HG03108 (cell line): ENCODE measurements around the gene GNG3.
"Not testable (repeated sequence)": the region's sequence is repeated elsewhere in the genome, so short reads cannot be mapped to it uniquely, and the experiment has no call there.

ENCODE experiments used
- ATAC-seq: cut with Tn5 transposase; IDR thresholded peaks from one replicate; pipeline ENCODE4 v1.9.1; 2021; ENCODE audit warnings: moderate library complexity; ENCODE audit not compliant: unreplicated experiment

The GNG3 gene

DNA sequence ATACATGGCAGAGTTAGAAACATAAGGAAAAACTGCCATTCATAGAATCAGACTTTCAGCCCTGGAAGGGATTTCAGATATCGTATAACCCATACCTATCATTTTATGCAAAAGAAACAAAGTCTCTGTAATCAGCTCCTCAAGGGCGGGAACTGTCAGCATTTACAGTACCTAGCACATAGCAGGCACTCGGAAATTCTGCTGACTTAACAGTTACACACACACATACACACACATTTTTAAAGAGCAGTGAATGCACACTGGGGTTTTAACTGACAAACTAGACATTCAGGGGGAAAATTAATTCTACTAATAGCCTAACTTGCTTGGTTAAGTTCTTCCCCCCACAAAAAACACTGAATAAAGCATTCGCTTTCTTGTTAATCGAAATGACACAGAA, 8.7 kb downstream of the GNG3 start:
- no peak for ATAC-seq

DNA sequence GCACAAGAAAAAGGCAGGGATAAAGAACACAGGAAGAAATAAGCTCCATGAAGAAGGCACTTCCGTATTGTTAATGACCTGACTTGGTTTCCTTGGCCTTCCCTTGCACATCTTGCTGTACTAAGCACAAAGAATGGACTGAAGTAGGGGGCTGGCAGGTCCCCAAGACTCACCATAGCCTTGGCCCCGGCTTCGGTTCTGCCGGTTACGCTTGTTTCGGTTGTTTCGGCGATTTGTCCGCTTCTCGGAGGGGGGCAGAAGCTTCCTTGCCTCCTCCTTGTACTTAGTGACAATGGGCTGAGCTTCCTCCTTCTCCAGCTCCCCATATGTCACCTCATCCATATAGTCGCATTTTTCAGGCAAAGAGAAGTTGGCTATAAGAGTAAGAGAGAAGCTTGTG, 9.3 kb downstream of the GNG3 start:
- no peak for ATAC-seq

DNA sequence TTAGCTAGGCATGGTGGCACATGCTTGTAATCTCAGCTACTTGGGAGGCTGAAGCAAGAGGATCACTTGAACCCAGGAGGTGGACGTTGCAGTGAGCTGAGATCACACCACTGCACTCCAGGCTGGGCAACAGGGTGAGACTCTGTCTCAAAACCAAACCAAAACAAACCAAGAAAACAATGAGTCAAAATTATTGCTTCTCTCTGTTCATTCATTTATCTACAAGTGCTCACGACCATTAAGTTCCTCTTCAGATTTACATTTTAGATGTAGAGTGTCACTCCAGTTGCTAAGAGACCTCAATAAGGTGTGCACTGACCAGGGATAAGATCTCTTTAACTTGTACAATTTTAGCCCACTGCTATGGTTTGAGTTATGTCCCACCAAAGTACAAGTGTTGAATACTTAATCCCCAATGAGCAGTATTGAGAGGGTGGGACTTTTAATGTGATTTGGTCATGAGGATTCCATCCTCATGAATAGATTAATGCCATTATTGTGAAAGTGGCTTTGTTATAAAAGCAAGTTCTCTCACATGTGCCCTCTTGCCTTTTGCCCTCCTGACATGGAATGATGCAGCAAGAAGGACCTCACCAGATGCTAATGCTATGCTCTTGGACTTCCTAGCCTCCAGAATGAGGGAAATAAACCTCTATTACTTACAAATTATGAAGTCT, 12.0 kb downstream of the GNG3 start:
- ATAC-seq: no peak

DNA sequence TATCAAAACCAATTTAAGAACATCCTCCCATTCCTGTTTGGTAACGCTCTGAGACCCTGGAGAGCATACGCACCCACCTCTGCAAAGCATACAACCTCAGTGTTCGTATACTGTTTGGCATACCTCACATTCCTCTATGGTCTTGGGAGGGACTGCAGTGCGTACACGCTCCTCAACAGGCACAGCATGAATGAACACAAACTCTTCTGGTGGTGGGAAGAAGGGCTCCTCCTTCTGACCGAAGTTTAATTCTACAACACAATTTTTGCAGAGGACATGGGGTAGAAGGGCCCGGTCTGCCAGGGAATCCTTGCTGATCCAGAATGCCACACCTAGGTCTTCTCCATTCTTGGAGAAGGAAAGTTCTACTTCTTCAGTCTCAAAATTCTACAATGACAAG, 14.5 kb downstream of the GNG3 start:
- no peak for ATAC-seq

DNA sequence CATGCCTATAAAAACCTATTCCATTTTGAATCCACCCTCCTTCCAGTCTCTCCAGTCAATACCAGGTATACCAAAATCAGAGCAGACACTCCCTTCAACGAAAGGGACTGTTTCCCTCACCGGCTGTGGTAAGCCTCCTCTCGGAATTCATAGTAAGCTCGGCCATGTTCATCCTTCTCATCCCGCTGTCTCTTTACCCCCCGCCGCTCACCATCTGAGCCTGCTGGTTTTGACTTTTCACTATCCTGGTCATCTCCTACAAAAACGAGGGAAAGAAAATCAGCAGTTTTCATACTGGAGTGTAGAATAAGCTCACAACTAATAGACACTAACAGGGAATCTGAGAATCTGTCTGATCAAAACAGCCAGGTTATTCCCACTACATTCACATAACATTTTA, 16.7 kb downstream of the GNG3 start:
- no peak for ATAC-seq

DNA sequence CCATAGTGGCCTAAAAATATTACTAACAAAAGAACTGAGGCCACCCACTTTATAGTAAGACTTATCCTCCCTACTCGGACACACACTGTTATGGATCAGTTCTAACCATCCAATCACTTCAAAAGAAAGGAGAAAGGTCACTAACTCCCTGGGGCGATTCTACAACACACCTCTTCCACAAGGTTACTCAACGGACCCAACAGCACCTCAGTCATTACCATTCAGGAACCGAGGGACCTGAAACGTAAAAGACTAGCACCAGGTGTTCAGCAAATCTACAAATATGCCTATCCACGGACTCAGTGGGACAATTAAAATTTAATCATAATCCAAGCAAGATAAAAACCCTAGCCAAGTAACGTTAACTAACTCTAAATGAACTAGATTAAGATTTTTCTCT, 18.2 kb downstream of the GNG3 start:
- ATAC-seq: no peak

DNA sequence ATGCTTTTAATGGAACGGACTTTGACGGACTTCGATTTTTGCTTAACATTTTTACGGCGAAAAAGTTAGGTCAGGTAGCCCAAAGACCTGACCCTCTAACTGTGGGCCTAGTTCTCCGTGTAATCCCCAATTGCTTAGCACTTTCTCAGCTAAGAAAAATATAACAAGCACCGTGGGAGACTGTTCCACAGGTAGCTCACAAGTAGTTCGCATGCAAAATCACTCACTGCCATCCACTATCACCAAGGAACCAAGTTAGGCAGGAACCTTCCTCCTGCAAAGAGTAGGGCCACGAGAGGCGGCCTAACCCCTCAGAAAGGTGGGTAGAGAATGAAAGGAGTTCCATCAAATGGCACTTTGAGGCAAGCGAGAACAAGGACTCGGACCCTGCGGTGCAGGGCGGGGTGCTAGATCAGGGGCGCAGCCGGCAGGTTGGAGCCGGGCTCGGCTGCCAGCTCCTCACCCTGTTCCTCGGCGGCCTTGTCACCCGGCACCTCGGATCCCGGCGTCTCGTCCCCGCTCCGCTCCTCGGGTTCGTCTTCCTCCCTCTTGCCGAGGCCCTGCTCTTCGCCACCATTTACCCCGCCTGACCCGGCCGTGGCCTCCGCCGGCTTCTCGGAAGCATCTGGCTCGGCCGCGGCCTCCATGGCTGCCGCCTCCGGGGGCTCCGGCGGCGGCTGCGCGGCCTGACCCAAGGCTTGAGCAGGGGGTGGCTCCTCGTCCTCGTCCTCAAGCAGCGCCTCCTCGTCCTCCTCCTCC, 18.9 kb downstream of the GNG3 start:
- peak; percentile 2 for ATAC-seq

DNA sequence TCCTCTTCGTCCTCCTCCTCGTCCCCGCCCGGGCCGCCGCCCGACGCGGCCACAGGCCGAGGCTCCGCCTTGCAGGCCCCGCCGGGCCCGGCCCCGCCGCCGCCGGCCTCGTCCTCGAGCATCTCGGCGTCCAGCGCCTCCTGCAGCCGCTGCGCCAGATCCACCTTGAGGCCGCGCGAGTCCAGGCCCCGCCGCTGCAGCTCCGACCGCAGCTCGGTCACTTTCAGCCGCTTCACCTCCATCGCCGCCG, 19.4 kb downstream of the GNG3 start:
- ATAC-seq: no peak

DNA sequence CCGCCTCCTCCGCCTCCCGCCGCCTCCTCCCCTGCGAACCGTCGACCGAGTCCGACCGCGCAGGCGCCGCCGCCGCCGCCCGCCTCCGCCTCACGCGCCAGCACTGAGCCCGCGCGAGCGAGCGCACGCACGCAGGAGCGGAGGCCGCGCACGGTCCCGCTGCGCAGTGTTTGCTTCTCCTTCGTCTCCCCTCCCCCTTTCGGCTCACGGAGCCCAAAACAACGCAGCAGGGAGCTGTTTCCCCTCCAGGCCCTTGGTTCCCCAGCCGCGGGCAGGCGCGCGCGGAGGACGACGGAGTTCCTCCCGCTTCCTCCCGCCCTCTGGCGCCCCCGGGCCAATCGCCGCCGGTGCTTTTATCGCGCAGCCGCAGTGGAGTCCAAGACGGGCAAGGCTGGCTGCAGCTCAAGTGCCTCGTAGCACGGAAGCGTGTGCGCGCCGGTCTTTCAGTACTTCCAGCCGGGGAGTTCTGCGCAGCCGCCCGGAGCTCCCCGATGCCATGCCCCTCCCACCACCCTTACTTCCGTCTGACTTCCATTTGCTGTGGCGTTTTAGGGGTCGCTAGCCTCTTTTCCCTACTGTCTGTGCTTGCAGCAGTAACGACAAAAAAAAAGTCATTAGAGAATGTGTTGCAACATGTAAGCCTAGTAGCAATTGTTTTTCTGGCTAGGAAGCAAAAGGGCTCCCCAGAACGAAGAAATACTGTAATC, 19.8 kb downstream of the GNG3 start, which contains the start of gene HNRNPUL2:
HNRNPUL2 (minus strand) TSS at position 293 of the 707 bp plus-strand sequence. CDS start 301 bp downstream, outside the sequence.
- ATAC-seq: peak; percentile 62

DNA sequence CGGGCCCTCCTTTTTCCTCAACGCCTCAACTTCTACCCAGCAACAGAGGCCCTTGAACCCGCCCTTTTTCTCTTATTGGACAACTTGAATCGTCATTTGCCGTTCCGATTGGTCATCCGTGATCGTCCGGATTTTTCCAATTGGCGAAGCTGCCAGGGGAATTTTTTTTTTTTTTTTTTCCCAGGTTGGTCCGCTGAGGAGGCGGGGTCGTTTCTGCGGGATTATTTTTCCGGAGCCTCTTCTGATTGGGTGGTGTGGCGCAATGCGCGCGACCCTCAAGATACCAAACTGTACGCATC, 20.3 kb downstream of the GNG3 start:
- ATAC-seq: peak; percentile 38

DNA sequence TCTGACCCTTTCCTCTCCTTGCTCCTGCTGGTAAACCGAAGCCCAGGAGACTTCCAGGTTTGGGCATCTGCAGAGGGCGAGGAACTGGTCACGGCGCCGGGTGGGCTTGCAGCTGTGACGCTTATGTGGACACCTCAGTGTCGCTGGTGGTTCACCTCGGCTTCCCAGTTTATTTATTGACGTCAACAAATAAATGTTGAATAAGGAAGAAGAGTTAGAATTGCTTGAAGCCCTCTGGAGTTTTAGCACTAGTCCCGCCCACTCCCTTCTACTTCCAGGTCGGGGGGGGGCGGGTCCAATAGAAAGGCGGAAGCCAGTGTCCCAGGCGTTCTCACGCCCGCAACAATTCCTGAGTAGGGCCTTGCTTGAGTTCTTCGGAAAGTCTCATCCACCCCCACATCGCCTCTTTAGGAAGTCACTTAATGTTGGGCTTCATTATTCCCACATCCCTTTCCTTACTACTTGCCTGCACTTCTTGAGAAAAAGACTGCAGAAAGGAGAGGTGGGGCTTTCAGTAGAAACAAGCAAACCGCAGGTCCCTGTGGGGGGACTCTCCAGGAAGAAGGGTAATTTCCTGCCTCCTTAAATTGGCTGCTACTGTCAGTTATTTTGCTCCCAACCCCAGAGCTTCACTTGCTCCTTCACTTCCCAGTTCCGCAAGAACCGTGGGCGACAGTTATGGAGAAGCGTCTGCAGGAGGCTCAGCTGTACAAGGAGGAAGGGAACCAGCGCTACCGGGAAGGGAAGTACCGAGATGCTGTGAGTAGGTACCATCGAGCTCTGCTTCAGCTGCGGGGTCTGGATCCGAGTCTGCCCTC, 20.9 kb downstream of the GNG3 start, which contains the start of gene TTC9C:
TTC9C (plus strand) TSS at position 316 of the 818 bp plus-strand sequence; CDS start at position 679, 363 bp downstream.
- peak; percentile 18 for ATAC-seq

DNA sequence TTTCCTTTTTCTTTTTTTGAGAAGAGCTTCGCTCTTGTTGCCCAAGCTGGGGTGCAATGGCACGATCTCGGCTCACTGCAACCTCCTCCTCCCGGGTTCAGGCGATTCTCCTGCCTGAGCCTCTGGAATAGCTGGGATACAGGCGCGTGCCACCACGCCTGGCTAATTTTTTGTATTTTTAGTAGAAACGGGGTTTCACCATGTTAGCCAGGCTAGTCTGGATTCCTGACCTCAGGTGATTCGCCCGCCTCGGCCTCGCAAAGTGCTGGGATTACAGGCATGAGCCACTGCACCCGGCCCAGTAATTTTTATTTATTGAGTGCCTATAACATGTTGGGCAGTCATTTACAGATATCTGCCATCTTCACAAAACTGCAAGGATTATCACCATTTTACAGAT, 22.6 kb downstream of the GNG3 start:
- ATAC-seq: not testable (repeated sequence)

DNA sequence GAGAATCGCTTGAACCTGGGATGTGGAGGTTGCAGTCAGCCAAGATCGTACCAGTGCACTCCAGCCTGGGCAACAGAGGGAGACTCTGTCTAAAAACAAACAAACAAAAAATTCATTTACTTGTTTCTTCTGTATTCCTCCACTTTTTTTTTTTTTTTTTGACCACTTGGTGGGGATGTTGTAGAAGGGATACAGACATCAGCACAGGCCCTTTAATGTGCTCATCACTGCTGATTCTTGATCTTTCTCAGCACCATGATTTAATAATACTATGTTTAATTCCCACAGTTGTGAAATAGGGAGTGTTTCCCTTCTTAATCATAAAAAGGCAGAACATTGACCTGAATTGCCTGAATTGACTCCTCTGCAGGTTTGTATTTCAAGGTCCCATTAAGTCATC, 25.4 kb downstream of the GNG3 start:
- no peak for ATAC-seq

DNA sequence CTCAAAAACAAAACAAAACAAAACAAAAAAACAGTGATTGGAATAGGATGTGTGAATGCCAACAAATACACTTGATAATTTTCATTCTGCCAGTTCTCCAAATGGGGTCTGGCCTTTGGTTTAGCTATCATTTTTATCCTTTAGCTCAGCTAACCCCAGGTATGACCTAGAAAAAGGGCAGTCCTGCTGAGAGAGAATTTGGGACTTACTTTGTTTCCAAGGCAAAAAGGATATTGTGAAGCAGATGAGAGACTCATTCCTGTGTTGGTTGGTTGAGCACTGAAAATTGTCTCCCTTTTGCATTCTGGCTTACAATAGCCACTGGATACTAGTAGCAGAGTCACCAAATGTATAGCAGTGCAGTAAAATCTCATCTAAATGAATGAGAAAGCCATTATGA, 29.7 kb downstream of the GNG3 start:
- ATAC-seq: no peak

DNA sequence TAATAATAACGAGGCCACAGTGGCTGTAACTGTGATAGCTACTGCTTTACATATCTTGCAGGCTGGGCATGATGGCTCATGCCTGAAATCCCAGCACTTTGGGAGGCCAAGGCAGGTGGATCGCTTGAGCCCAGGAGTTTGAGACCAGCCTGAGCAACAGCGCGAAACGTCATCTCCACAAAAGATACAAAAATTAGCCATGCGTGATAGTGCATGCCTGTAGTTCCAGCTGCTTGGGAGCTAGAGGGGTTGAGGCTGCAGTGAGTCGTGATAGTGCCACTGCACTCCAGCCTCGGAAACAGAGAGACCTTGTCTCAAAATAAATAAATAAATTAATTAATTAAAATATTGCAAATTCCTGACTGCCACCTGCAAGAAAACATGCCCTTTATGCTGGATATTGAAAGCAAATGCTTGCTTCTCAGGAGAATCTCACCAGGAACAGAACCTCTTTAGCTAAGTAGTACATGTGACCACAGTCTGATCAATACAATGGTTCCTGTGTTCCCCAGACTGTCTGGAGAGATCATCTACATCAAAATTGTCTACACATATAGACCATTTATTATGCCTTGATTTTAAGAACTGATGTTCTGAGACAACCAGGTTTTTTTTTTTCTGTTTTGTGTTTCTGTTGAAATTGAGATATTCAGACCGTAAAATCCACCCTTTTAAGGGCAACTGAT, 40.1 kb downstream of the GNG3 start:
- no peak for ATAC-seq

DNA sequence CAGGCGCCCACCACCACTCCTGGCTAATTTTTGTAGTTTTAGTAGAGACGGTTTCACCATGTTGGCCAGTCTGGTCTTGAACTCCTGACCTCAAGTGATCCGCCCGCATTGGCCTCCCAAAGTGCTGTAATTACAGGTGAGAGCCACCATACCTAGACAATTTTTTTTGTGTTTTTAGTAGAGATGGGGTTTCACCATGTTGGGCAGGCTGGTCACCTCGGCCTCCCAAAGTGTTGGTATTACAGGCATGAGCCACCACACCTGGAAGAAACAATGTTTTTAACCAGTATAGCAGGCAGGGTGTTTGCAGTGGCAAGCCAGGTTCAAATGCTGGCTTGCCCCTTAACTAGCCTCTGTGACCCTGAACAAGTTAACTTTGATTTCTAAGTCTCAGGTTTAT, 42.5 kb downstream of the GNG3 start:
- not testable (repeated sequence) for ATAC-seq

DNA sequence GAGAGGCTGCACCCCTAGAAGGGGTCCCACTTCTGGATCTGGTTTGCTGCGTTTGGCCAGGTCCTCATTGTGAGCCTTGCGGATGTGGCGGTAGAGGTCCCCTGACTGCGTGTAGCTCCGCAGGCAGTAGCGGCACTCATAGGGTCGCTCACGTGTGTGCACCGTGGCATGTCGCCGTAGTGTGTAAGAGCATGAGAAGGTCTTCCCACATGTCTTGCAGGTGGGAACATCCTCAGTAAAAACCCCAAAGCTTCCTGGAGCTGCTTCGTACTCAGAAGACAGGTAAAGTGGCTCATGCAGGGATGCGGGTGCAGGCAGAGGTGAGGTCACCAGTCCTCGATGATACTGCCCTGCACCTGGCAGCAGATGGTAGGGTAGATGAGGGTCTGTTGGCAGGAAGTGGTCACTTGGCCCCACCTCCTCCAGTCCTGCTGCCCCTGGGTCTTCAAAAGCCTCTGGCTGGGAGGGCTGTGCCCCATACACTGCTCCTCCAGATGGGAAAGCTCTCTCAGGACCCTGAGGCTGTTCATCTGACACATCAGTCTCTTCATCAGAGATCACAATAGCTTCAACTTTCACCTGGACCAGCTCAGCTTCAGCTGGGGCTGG, 44.8 kb downstream of the GNG3 start:
- ATAC-seq: no peak

DNA sequence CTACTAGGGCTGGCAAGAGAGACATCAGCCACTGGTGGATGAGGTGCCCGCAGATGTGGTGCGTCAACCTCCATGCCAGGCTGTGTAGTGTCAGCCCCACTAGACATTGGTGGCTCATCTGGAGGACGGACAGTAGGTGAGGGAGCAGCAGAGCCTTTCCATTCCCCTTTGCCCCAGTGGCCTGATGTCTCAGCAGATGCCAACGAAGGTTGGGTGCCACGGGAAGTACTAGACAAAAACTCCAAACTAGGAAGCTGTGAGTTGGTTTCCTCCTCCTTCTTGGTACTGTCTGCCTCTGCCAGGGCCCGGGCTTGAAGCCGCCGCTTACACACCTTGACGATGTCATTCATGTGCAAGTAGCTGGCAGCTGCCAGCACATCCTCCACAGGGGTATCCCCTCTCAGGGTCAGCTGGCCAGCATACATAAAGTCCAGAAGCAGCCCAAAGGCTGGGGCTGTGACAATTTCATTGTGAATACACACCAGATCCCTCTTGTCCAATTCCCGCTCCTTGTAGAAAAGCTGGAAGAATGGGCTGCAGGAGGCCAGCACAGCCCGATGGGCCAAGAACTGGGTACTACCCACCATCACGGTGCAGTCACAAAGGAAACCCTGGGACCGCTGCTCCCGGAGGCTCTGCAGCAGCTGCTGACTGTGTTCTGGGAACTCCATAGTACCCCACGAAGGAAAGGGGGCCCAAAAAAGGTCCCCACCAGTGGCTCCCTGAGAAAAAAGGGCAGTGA, 45.7 kb downstream of the GNG3 start:
- ATAC-seq: peak; percentile 0

DNA sequence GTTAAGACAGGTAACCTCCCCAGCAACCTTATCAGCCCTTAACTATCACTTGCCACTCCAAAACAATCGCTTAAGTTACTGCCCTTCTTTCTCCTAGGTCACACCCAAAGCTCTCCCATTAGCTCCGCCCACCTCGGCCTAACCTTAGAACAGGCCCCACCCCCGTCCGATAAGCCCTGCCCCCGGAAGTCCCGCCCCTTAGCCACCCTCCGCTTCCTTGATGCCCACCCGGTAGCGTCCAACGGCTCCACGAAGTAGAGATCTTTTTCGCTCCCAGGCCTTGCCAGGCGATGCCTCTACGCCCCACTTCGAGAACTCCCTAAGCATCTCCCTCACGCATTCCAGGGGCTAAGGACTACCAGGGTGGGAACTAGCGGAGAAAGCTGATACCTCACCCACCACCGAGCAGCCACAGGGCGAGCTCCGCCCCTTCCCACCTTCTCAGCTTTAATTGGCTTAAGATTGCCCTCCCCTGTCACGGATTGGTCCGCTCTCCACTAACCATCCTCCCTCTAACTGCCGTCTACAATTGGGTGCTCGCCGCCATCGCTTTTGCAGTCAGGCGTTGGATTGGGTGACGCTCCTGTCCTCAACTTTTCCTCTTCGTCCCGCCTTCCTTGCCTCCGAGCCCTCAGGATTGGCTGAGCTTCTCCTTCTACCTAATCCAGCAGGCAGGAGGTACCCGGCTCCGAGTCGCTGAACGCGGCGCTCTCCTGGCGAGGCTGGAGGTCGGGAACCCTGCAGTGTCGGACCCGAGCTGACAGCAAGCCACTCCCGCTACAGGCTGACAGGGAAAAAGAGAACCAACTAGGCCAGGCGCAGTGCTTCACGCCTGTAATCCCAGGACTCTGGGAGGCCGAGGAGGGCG, 46.5 kb downstream of the GNG3 start, which contains the start of gene ZBTB3:
ZBTB3 (minus strand) TSS at position 425 of the 868 bp plus-strand sequence. CDS start 496 bp downstream, outside the sequence.
- peak; percentile 96 for ATAC-seq
